HCT116 (cell line): Measurements from ENCODE around the gene BRPF3. TPM values are rescaled to one million over a fixed set of nuclear protein-coding genes. Genes with fewer than 3 reads are reported as not detected.

Experiments used
- ATAC-seq: fragments of 200-7000 bp; cut with Tn5 transposase; 2 replicates; pipeline ENCODE4 v1.9.1; 2020; ENCODE audit warnings: mild to moderate bottlenecking, moderate library complexity
- BruUV-seq: library from RNA; stranded (reverse); fragments of 400-500 nt; replicated peaks from 2 replicates; lab custom pipeline; 2021; lab: Mats Ljungman, UMichigan
- CTCF ChIA-PET: fragments of 300-600 bp; sonication (Branson Sonifier 250); formaldehyde crosslinking; loops from one replicate; lab custom pipeline; 2021; ENCODE audit warnings: antibody characterized with exemption; lab: Charles Lee
- POLR2A ChIA-PET: fragments of 300-600, 350-600 bp; sonication (Branson Sonifier 250); formaldehyde crosslinking; loops from one replicate; lab custom pipeline; 2021; ENCODE audit warnings: antibody characterized with exemption; lab: Charles Lee
- RAD21 ChIA-PET, 2 experiments: fragments of 300-600 bp; sonication (Branson Sonifier 250); formaldehyde crosslinking; loops; one replicate each; lab custom pipeline; 2023; ENCODE audit warnings: low total read pairs in 2 of 2; ENCODE audit not compliant: uncharacterized antibody in 2 of 2, unreplicated experiment in 2 of 2, low non-redundant PET in 1 of 2; lab: Charles Lee
- DNase-seq: peaks from one replicate; pipeline ENCODE4 v3.0.0-alpha.2; 2010; ENCODE audit warnings: low read depth, low spot score
- H2AFZ ChIP-seq: fragments of 200-600 bp; shearing (Covaris generic), sonication (generic); 2 replicates; pipeline ENCODE4 v1.6.1; 2017; ENCODE audit warnings: low read depth, mixed run types, mixed read lengths, antibody characterized with exemption, low read length; ENCODE audit not compliant: poor library complexity, severe bottlenecking
- H3K27ac ChIP-seq: 2 replicates; pipeline ENCODE4 v1.5.1; 2012; ENCODE audit warnings: low read depth, low read length
- H3K27me3 ChIP-seq: fragments of 200-600 bp; sonication (generic); 2 replicates; pipeline ENCODE4 v1.6.1; 2016; ENCODE audit warnings: mixed run types, low read length, mixed read lengths; ENCODE audit not compliant: insufficient read depth
- H3K36me3 ChIP-seq, 2 experiments: fragments of 200-500 bp in 1 of 2; fragments of 200-600 bp in 1 of 2; sonication (Bioruptor generic) in 1 of 2; sonication (generic) in 1 of 2; 2 replicates each; pipeline versions ENCODE4 v1.5.1 to v1.6.1; 2014 to 2016; ENCODE audit warnings: low read length in 2 of 2, inconsistent platforms in 1 of 2, mixed read lengths in 1 of 2, mixed run types in 1 of 2; ENCODE audit not compliant: insufficient read depth in 2 of 2, control insufficient read depth in 1 of 2
- H3K4me1 ChIP-seq, 2 experiments: fragments of 200-600 bp in 1 of 2; sonication (generic) in 1 of 2; 2 replicates each; pipeline versions ENCODE4 v1.5.1 to v1.6.1; 2012 to 2017; ENCODE audit warnings: low read length in 2 of 2, inconsistent platforms in 1 of 2, mild to moderate bottlenecking in 1 of 2, mixed read lengths in 1 of 2, mixed run types in 1 of 2, moderate library complexity in 1 of 2; ENCODE audit not compliant: insufficient read depth in 2 of 2, control insufficient read depth in 1 of 2
- H3K4me2 ChIP-seq: fragments of 200-600 bp; sonication (generic); 2 replicates; pipeline ENCODE4 v1.6.1; 2017; ENCODE audit warnings: mixed run types, low read length, mixed read lengths
- H3K4me3 ChIP-seq, 2 experiments: fragments of 200-600 bp in 1 of 2; sonication (generic) in 1 of 2; replicated peaks in 1 of 2; 2 replicates each; pipeline ENCODE4 v1.5.1; 2011 to 2016; ENCODE audit warnings: low read length in 2 of 2, control low read depth in 1 of 2, low read depth in 1 of 2, mild to moderate bottlenecking in 1 of 2, mixed read lengths in 1 of 2, mixed run types in 1 of 2
- H3K79me2 ChIP-seq: fragments of 200-600 bp; sonication (generic); 2 replicates; pipeline ENCODE4 v1.6.1; 2017; ENCODE audit warnings: mild to moderate bottlenecking, mixed run types, low read length, moderate library complexity, mixed read lengths; ENCODE audit not compliant: insufficient read depth
- H3K9ac ChIP-seq: fragments of 200-600 bp; sonication (generic); 2 replicates; pipeline ENCODE4 v1.6.1; 2016; ENCODE audit warnings: low read length, mixed read lengths
- H3K9me2 ChIP-seq: fragments of 200-600 bp; sonication (generic), shearing (Covaris generic); 2 replicates; pipeline ENCODE4 v1.6.1; 2017; ENCODE audit warnings: mixed run types, mild to moderate bottlenecking, moderate library complexity; ENCODE audit not compliant: insufficient read depth
- H3K9me3 ChIP-seq, 2 experiments: fragments of 200-500 bp in 1 of 2; fragments of 200-600 bp in 1 of 2; sonication (Bioruptor generic) in 1 of 2; sonication (generic) in 1 of 2; 2 replicates each; pipeline ENCODE4 v1.6.1; 2014 to 2017; ENCODE audit warnings: low read length in 2 of 2, mixed read lengths in 2 of 2, inconsistent platforms in 1 of 2, low read depth in 1 of 2, mild to moderate bottlenecking in 1 of 2, mixed run types in 1 of 2, moderate library complexity in 1 of 2; ENCODE audit not compliant: control insufficient read depth in 1 of 2, insufficient read depth in 1 of 2
- H4K20me1 ChIP-seq: fragments of 200-600 bp; sonication (generic), shearing (Covaris generic); 2 replicates; pipeline ENCODE4 v1.6.1; 2017; ENCODE audit warnings: mixed run types, mild to moderate bottlenecking, moderate library complexity; ENCODE audit not compliant: insufficient read depth
- ATF3 ChIP-seq: IDR thresholded peaks from 2 replicates; pipeline ENCODE4 v1.6.1; 2012
- CTCF ChIP-seq, 3 experiments: fragments of 200-600 bp in 1 of 3; sonication (generic) in 1 of 3; IDR thresholded peaks in 2 of 3; conservative IDR thresholded peaks in 1 of 3; 2 replicates each; pipeline ENCODE4 v1.5.1; 2012 to 2017; ENCODE audit warnings: low read depth in 2 of 3, low read length in 2 of 3, antibody characterized with exemption in 1 of 3, borderline replicate concordance in 1 of 3, control low read depth in 1 of 3, mild to moderate bottlenecking in 1 of 3, mixed read lengths in 1 of 3, mixed run types in 1 of 3, moderate library complexity in 1 of 3; ENCODE audit not compliant: insufficient read depth in 1 of 3
- EZH2phosphoT487 ChIP-seq: fragments of 200-600 bp; IDR thresholded peaks from 2 replicates; pipeline ENCODE4 v1.6.1; 2018; ENCODE audit warnings: antibody characterized with exemption, borderline replicate concordance
- POLR2AphosphoS5 ChIP-seq: IDR thresholded peaks from 2 replicates; pipeline ENCODE4 v1.6.1; 2011; ENCODE audit warnings: mild to moderate bottlenecking, low read depth, low read length, moderate library complexity
- REST ChIP-seq: IDR thresholded peaks from 2 replicates; pipeline ENCODE4 v1.6.1; 2012; ENCODE audit warnings: low read depth
- SIN3A ChIP-seq: IDR thresholded peaks from 2 replicates; pipeline ENCODE4 v1.6.1; 2012; ENCODE audit warnings: low read depth
- TCF7L2 ChIP-seq: IDR thresholded peaks from 2 replicates; pipeline ENCODE4 v1.7.0; 2011; ENCODE audit warnings: borderline replicate concordance, inconsistent platforms; ENCODE audit not compliant: insufficient read depth, insufficient read length; ENCODE audit errors: extremely low read depth
- YY1 ChIP-seq: IDR thresholded peaks from 2 replicates; pipeline ENCODE4 v1.6.1; 2011; ENCODE audit warnings: low read length, low read depth, moderate library complexity, mild to moderate bottlenecking; ENCODE audit not compliant: insufficient replicate concordance; ENCODE audit errors: extremely low read depth
- ZFX ChIP-seq: fragments of 450-650 bp; IDR thresholded peaks from 2 replicates; pipeline ENCODE4 v1.6.1; 2017
- ZNF274 ChIP-seq: fragments of 200-500 bp; sonication (Bioruptor generic); IDR thresholded peaks from 2 replicates; pipeline ENCODE4 v1.6.1; 2014; ENCODE audit warnings: mild to moderate bottlenecking, low read depth, low read length, inconsistent platforms
- intact Hi-C: fragments of 100-400 bp; cut with micrococcal nuclease; formaldehyde crosslinking; loops from 2 replicates; pipeline ENCODE4 v1.10.0; 2022
- total RNA-seq: library from RNA; stranded (reverse); gene quantifications from one replicate; pipeline ENCODE4 v1.2.1, GENCODE V29; 2021; ENCODE audit not compliant: unreplicated experiment

Gene BRPF3
- total RNA-seq, 1 experiment from 2014 or later, result 20.3 TPM

GRCh38 chr6:36217188-36217587, 20.6 kb downstream of the BRPF3 start:
- BruUV-seq, result no TSS peak
- H3K9ac ChIP-seq, result no peak overlapping the region
- TF ChIP-seq YY1, result no peak
- no peak for TF ChIP-seq POLR2AphosphoS5
- no peak for TF ChIP-seq TCF7L2
- TF ChIP-seq ATF3, result no peak
- no peak for TF ChIP-seq CTCF (IDR thresholded peaks at IDR 0.05 in 2 of 3, conservative IDR thresholded peaks at IDR 0.05 in 1 of 3; ENCODE audit: borderline replicate concordance in 1 of 3, insufficient read depth in 1 of 3, low read depth in 2 of 3, low read length in 2 of 3)
- H3K4me3 ChIP-seq, result no peak overlapping the region
- ChIA-PET RAD21 (no interaction called here), POLR2A (no interaction called here), CTCF (no interaction called here)
- H2AFZ ChIP-seq, result no peak overlapping the region
- H4K20me1 ChIP-seq, result no peaks in the 10 kb centered on the region
- peaks cover 13 to 23% of the 10 kb centered on the region in 2 experiments; a peak in 3 of 4 replicates for H3K36me3 ChIP-seq
- H3K4me1 ChIP-seq, result peaks cover 0 to 4% of the 10 kb centered on the region in 2 experiments; a peak in 1 of 4 replicates
- H3K4me2 ChIP-seq, result no peak overlapping the region
- ATAC-seq, result no peak
- intact Hi-C loops, result no loop called here
- H3K27ac ChIP-seq, result no peak overlapping the region
- H3K27me3 ChIP-seq, result no peaks in the 10 kb centered on the region
- no peaks in the 10 kb centered on the region for H3K79me2 ChIP-seq
- DNase-seq, result no peak
- H3K9me2 ChIP-seq, result no peaks in the 10 kb centered on the region
- no peaks in the 10 kb centered on the region for H3K9me3 ChIP-seq

- intact Hi-C loops, result no loop called here
- Histone ChIP-seq H3K4me1 (peaks cover 0 to 4% of the 10 kb centered on the region in 2 experiments; a peak in 1 of 4 replicates), H3K9ac (no peak overlapping the region), H3K27ac (no peak overlapping the region), H3K79me2 (no peaks in the 10 kb centered on the region), H3K9me2 (no peaks in the 10 kb centered on the region), H3K4me2 (no peak overlapping the region), H3K4me3 (no peak overlapping the region), H2AFZ (no peak overlapping the region)
- RAD21 ChIA-PET, result no interaction called here
- no peak for DNase-seq
- ATAC-seq, result no peak
- POLR2A ChIA-PET, result no interaction called here
- TF ChIP-seq REST (no peak), ZFX (no peak), SIN3A (no peak), ZNF274 (no peak), EZH2phosphoT487 (no peak)
- TF ChIP-seq, all 23 proteins: peak for 0
- H3K27me3 ChIP-seq, result no peaks in the 10 kb centered on the region
- H4K20me1 ChIP-seq, result no peaks in the 10 kb centered on the region
- H3K36me3 ChIP-seq, result peaks cover 17 to 24% of the 10 kb centered on the region in 2 experiments; a peak in 3 of 4 replicates
- BruUV-seq, result no TSS peak
- H3K9me3 ChIP-seq, result no peaks in the 10 kb centered on the region
- CTCF ChIA-PET, result no interaction called here
Observed at GRCh38 chr6:36217946-36218345, 21.4 kb downstream of the BRPF3 start.
